HCT116 (cell line): ENCODE data around the gene CCDC38. TPM values are rescaled to one million over a fixed set of nuclear protein-coding genes. Genes with fewer than 3 reads are reported as not detected.

Experiments
- ATAC-seq: fragments of 200-7000 bp; cut with Tn5 transposase; 2 replicates; pipeline ENCODE4 v1.9.1; 2020; ENCODE audit warnings: mild to moderate bottlenecking, moderate library complexity
- BruUV-seq: library from RNA; stranded (reverse); fragments of 400-500 nt; replicated peaks from 2 replicates; lab custom pipeline; 2021; lab: Mats Ljungman, UMichigan
- CTCF ChIA-PET: fragments of 300-600 bp; sonication (Branson Sonifier 250); formaldehyde crosslinking; loops from one replicate; lab custom pipeline; 2021; ENCODE audit warnings: antibody characterized with exemption; lab: Charles Lee
- POLR2A ChIA-PET: fragments of 300-600, 350-600 bp; sonication (Branson Sonifier 250); formaldehyde crosslinking; loops from one replicate; lab custom pipeline; 2021; ENCODE audit warnings: antibody characterized with exemption; lab: Charles Lee
- RAD21 ChIA-PET, 2 experiments: fragments of 300-600 bp; sonication (Branson Sonifier 250); formaldehyde crosslinking; loops; one replicate each; lab custom pipeline; 2023; ENCODE audit warnings: low total read pairs in 2 of 2; ENCODE audit not compliant: uncharacterized antibody in 2 of 2, unreplicated experiment in 2 of 2, low non-redundant PET in 1 of 2; lab: Charles Lee
- DNase-seq: peaks from one replicate; pipeline ENCODE4 v3.0.0-alpha.2; 2010; ENCODE audit warnings: low read depth, low spot score
- H2AFZ ChIP-seq: fragments of 200-600 bp; shearing (Covaris generic), sonication (generic); 2 replicates; pipeline ENCODE4 v1.6.1; 2017; ENCODE audit warnings: low read depth, mixed run types, mixed read lengths, antibody characterized with exemption, low read length; ENCODE audit not compliant: poor library complexity, severe bottlenecking
- H3K27ac ChIP-seq: 2 replicates; pipeline ENCODE4 v1.5.1; 2012; ENCODE audit warnings: low read depth, low read length
- H3K27me3 ChIP-seq: fragments of 200-600 bp; sonication (generic); 2 replicates; pipeline ENCODE4 v1.6.1; 2016; ENCODE audit warnings: mixed run types, low read length, mixed read lengths; ENCODE audit not compliant: insufficient read depth
- H3K36me3 ChIP-seq, 2 experiments: fragments of 200-500 bp in 1 of 2; fragments of 200-600 bp in 1 of 2; sonication (Bioruptor generic) in 1 of 2; sonication (generic) in 1 of 2; 2 replicates each; pipeline versions ENCODE4 v1.5.1 to v1.6.1; 2014 to 2016; ENCODE audit warnings: low read length in 2 of 2, inconsistent platforms in 1 of 2, mixed read lengths in 1 of 2, mixed run types in 1 of 2; ENCODE audit not compliant: insufficient read depth in 2 of 2, control insufficient read depth in 1 of 2
- H3K4me1 ChIP-seq, 2 experiments: fragments of 200-600 bp in 1 of 2; sonication (generic) in 1 of 2; 2 replicates each; pipeline versions ENCODE4 v1.5.1 to v1.6.1; 2012 to 2017; ENCODE audit warnings: low read length in 2 of 2, inconsistent platforms in 1 of 2, mild to moderate bottlenecking in 1 of 2, mixed read lengths in 1 of 2, mixed run types in 1 of 2, moderate library complexity in 1 of 2; ENCODE audit not compliant: insufficient read depth in 2 of 2, control insufficient read depth in 1 of 2
- H3K4me2 ChIP-seq: fragments of 200-600 bp; sonication (generic); 2 replicates; pipeline ENCODE4 v1.6.1; 2017; ENCODE audit warnings: mixed run types, low read length, mixed read lengths
- H3K4me3 ChIP-seq, 2 experiments: fragments of 200-600 bp in 1 of 2; sonication (generic) in 1 of 2; replicated peaks in 1 of 2; 2 replicates each; pipeline ENCODE4 v1.5.1; 2011 to 2016; ENCODE audit warnings: low read length in 2 of 2, control low read depth in 1 of 2, low read depth in 1 of 2, mild to moderate bottlenecking in 1 of 2, mixed read lengths in 1 of 2, mixed run types in 1 of 2
- H3K79me2 ChIP-seq: fragments of 200-600 bp; sonication (generic); 2 replicates; pipeline ENCODE4 v1.6.1; 2017; ENCODE audit warnings: mild to moderate bottlenecking, mixed run types, low read length, moderate library complexity, mixed read lengths; ENCODE audit not compliant: insufficient read depth
- H3K9ac ChIP-seq: fragments of 200-600 bp; sonication (generic); 2 replicates; pipeline ENCODE4 v1.6.1; 2016; ENCODE audit warnings: low read length, mixed read lengths
- H3K9me2 ChIP-seq: fragments of 200-600 bp; sonication (generic), shearing (Covaris generic); 2 replicates; pipeline ENCODE4 v1.6.1; 2017; ENCODE audit warnings: mixed run types, mild to moderate bottlenecking, moderate library complexity; ENCODE audit not compliant: insufficient read depth
- H3K9me3 ChIP-seq, 2 experiments: fragments of 200-500 bp in 1 of 2; fragments of 200-600 bp in 1 of 2; sonication (Bioruptor generic) in 1 of 2; sonication (generic) in 1 of 2; 2 replicates each; pipeline ENCODE4 v1.6.1; 2014 to 2017; ENCODE audit warnings: low read length in 2 of 2, mixed read lengths in 2 of 2, inconsistent platforms in 1 of 2, low read depth in 1 of 2, mild to moderate bottlenecking in 1 of 2, mixed run types in 1 of 2, moderate library complexity in 1 of 2; ENCODE audit not compliant: control insufficient read depth in 1 of 2, insufficient read depth in 1 of 2
- H4K20me1 ChIP-seq: fragments of 200-600 bp; sonication (generic), shearing (Covaris generic); 2 replicates; pipeline ENCODE4 v1.6.1; 2017; ENCODE audit warnings: mixed run types, mild to moderate bottlenecking, moderate library complexity; ENCODE audit not compliant: insufficient read depth
- CEBPB ChIP-seq: IDR thresholded peaks from 2 replicates; pipeline ENCODE4 v1.6.1; 2012; ENCODE audit warnings: low read depth
- EZH2 ChIP-seq: fragments of 200-600 bp; sonication (generic); IDR thresholded peaks from 2 replicates; pipeline ENCODE4 v1.6.1; 2017; ENCODE audit warnings: antibody characterized with exemption, mixed run types
- EZH2phosphoT487 ChIP-seq: fragments of 200-600 bp; IDR thresholded peaks from 2 replicates; pipeline ENCODE4 v1.6.1; 2018; ENCODE audit warnings: antibody characterized with exemption, borderline replicate concordance
- JUND ChIP-seq: IDR thresholded peaks from 2 replicates; pipeline ENCODE4 v1.6.1; 2012
- MAX ChIP-seq: IDR thresholded peaks from 2 replicates; pipeline ENCODE4 v1.6.1; 2012
- POLR2A ChIP-seq: IDR thresholded peaks from 2 replicates; pipeline ENCODE4 v1.7.0; 2011; ENCODE audit warnings: borderline replicate concordance; ENCODE audit not compliant: insufficient read depth, insufficient read length; ENCODE audit errors: extremely low read depth
- POLR2AphosphoS5 ChIP-seq: IDR thresholded peaks from 2 replicates; pipeline ENCODE4 v1.6.1; 2011; ENCODE audit warnings: mild to moderate bottlenecking, low read depth, low read length, moderate library complexity
- RAD21 ChIP-seq: IDR thresholded peaks from 2 replicates; pipeline ENCODE4 v1.6.1; 2012; ENCODE audit warnings: low read depth, mild to moderate bottlenecking
- REST ChIP-seq: IDR thresholded peaks from 2 replicates; pipeline ENCODE4 v1.6.1; 2012; ENCODE audit warnings: low read depth
- SP1 ChIP-seq: IDR thresholded peaks from 2 replicates; pipeline ENCODE4 v1.6.1; 2012; ENCODE audit warnings: low read depth
- TCF7L2 ChIP-seq: IDR thresholded peaks from 2 replicates; pipeline ENCODE4 v1.7.0; 2011; ENCODE audit warnings: borderline replicate concordance, inconsistent platforms; ENCODE audit not compliant: insufficient read depth, insufficient read length; ENCODE audit errors: extremely low read depth
- YY1 ChIP-seq: IDR thresholded peaks from 2 replicates; pipeline ENCODE4 v1.6.1; 2011; ENCODE audit warnings: low read length, low read depth, moderate library complexity, mild to moderate bottlenecking; ENCODE audit not compliant: insufficient replicate concordance; ENCODE audit errors: extremely low read depth
- ZBTB33 ChIP-seq: IDR thresholded peaks from 2 replicates; pipeline ENCODE4 v1.6.1; 2011; ENCODE audit warnings: mild to moderate bottlenecking, low read length, moderate library complexity; ENCODE audit not compliant: insufficient replicate concordance; ENCODE audit errors: extremely low read depth
- ZFX ChIP-seq: fragments of 450-650 bp; IDR thresholded peaks from 2 replicates; pipeline ENCODE4 v1.6.1; 2017
- intact Hi-C: fragments of 100-400 bp; cut with micrococcal nuclease; formaldehyde crosslinking; loops from 2 replicates; pipeline ENCODE4 v1.10.0; 2022
- total RNA-seq: library from RNA; stranded (reverse); gene quantifications from one replicate; pipeline ENCODE4 v1.2.1, GENCODE V29; 2021; ENCODE audit not compliant: unreplicated experiment
- TF ChIP-seq, protein P1 (sequence below), 3 experiments: fragments of 200-600 bp in 1 of 3; sonication (generic) in 1 of 3; IDR thresholded peaks in 2 of 3; conservative IDR thresholded peaks in 1 of 3; 2 replicates each; pipeline ENCODE4 v1.5.1; 2012 to 2017; ENCODE audit warnings: low read depth in 2 of 3, low read length in 2 of 3, antibody characterized with exemption in 1 of 3, borderline replicate concordance in 1 of 3, control low read depth in 1 of 3, mild to moderate bottlenecking in 1 of 3, mixed read lengths in 1 of 3, mixed run types in 1 of 3, moderate library complexity in 1 of 3; ENCODE audit not compliant: insufficient read depth in 1 of 3
- TF ChIP-seq, protein P2 (sequence below): IDR thresholded peaks from 2 replicates; pipeline ENCODE4 v1.6.1; 2012

CCDC38 gene
- total RNA-seq, 1 experiment from 2014 or later: 0.27 TPM

- no peaks in the 10 kb centered on the region for H3K36me3 ChIP-seq
- H3K4me2 ChIP-seq: no peak overlapping the region
- no peak overlapping the region for H3K27ac ChIP-seq
- ATAC-seq: no peak
- H3K9ac ChIP-seq: no peak overlapping the region
- CTCF ChIA-PET: no interaction called here
- H3K79me2 ChIP-seq: no peaks in the 10 kb centered on the region
- BruUV-seq: no TSS peak
- RAD21 ChIA-PET: no interaction called here
- TF ChIP-seq EZH2phosphoT487 (no peak), POLR2AphosphoS5 (no peak), CEBPB (no peak), RAD21 (no peak), REST (no peak), YY1 (no peak), ZBTB33 (no peak), MAX (no peak), JUND (no peak), TCF7L2 (no peak), ZFX (no peak), SP1 (no peak), POLR2A (no peak), EZH2 (no peak)
- TF ChIP-seq, protein P1, sequence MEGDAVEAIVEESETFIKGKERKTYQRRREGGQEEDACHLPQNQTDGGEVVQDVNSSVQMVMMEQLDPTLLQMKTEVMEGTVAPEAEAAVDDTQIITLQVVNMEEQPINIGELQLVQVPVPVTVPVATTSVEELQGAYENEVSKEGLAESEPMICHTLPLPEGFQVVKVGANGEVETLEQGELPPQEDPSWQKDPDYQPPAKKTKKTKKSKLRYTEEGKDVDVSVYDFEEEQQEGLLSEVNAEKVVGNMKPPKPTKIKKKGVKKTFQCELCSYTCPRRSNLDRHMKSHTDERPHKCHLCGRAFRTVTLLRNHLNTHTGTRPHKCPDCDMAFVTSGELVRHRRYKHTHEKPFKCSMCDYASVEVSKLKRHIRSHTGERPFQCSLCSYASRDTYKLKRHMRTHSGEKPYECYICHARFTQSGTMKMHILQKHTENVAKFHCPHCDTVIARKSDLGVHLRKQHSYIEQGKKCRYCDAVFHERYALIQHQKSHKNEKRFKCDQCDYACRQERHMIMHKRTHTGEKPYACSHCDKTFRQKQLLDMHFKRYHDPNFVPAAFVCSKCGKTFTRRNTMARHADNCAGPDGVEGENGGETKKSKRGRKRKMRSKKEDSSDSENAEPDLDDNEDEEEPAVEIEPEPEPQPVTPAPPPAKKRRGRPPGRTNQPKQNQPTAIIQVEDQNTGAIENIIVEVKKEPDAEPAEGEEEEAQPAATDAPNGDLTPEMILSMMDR (IDR thresholded peaks at IDR 0.05 in 2 of 3, conservative IDR thresholded peaks at IDR 0.05 in 1 of 3; ENCODE audit: borderline replicate concordance in 1 of 3, insufficient read depth in 1 of 3, low read depth in 2 of 3, low read length in 2 of 3): no peak
- TF ChIP-seq, protein P2, sequence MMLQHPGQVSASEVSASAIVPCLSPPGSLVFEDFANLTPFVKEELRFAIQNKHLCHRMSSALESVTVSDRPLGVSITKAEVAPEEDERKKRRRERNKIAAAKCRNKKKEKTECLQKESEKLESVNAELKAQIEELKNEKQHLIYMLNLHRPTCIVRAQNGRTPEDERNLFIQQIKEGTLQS: no peak
- H3K27me3 ChIP-seq: no peaks in the 10 kb centered on the region
- intact Hi-C loops: no loop called here
- H4K20me1 ChIP-seq: no peaks in the 10 kb centered on the region
- no peak overlapping the region for H2AFZ ChIP-seq
- H3K4me1 ChIP-seq: peaks cover 0 to 7% of the 10 kb centered on the region in 2 experiments; a peak in 1 of 4 replicates
- H3K4me3 ChIP-seq: no peak overlapping the region
- DNase-seq: no peak
- no peaks in the 10 kb centered on the region for H3K9me2 ChIP-seq
- no peaks in the 10 kb centered on the region for H3K9me3 ChIP-seq
- POLR2A ChIA-PET: no interaction called here
Observed at GRCh38 chr12:95978774-95979173, 36.4 kb upstream of the CCDC38 start.
